GM10266 (cell line): Measurements from ENCODE around the gene MRPS12.

Experiments used
- DNase-seq: peaks from one replicate; pipeline ENCODE4 v3.0.0; 2012; ENCODE audit errors: extremely low spot score
- CTCF ChIP-seq: IDR thresholded peaks from 2 replicates; pipeline ENCODE4 v1.5.1; 2012; ENCODE audit warnings: mild to moderate bottlenecking, low read depth; ENCODE audit not compliant: control insufficient read depth, insufficient read depth; ENCODE audit errors: missing control alignments

MRPS12 gene

GRCh38 chr19:38918526-38918925 is 12.2 kb upstream of the MRPS12 start:
- TF ChIP-seq CTCF = no peak
- no peak for DNase-seq

GRCh38 chr19:38919837-38920601 is 10.7 kb upstream of the MRPS12 start:
- TF ChIP-seq CTCF = no peak
- DNase-seq = no peak

GRCh38 chr19:38920602-38921419 is 9.9 kb upstream of the MRPS12 start:
- TF ChIP-seq CTCF = no peak
- DNase-seq = no peak

GRCh38 chr19:38921420-38922274 is 9.1 kb upstream of the MRPS12 start:
- DNase-seq = no peak
- TF ChIP-seq CTCF = no peak

GRCh38 chr19:38922482-38922881 is 8.3 kb upstream of the MRPS12 start:
- no peak for TF ChIP-seq CTCF
- DNase-seq = no peak

- no peak for TF ChIP-seq CTCF
- DNase-seq = no peak
Observed at GRCh38 chr19:38924388-38924787, 6.4 kb upstream of the MRPS12 start.
